HPDE6-E6E7 (cell line): ENCODE data around the gene FFAR2.
A peak's percentile ranks its signal among the peaks of the same experiment; 100 is the strongest.

Source experiments
- DNase-seq: peaks from one replicate; pipeline ENCODE4 v3.0.0; 2011; ENCODE audit warnings: missing footprints; ENCODE audit errors: extremely low spot score

The FFAR2 gene

DNA sequence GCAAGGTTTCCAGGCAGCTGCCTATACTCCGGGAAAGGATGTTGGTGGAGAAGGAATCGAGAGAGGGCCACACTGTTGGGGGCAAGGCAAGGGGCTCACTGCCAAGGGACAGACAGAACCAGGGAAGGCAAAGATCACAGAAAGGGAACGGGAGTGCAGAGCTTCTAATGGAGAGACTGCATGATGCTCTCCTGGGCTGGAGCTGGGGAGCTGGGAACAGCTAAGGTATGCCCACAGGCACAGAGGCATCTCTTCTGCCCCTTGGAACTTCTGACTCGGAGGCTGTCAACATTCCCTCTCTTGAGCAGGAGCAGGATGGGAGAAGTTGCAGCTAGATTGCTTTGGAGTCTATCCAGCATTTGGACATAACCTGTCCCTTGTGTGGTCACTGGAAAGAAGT, 22.4 kb upstream of the FFAR2 start:
- DNase-seq: no peak

- DNase-seq: no peak
These were observed 20.9 kb upstream of the FFAR2 start for GRCh38 chr19:35427187-35427586.

GRCh38 chr19:35429698-35430408, 18.2 kb upstream of the FFAR2 start:
- no peak for DNase-seq

- no peak for DNase-seq
These were observed 17.5 kb upstream of the FFAR2 start for GRCh38 chr19:35430409-35431144.

DNA sequence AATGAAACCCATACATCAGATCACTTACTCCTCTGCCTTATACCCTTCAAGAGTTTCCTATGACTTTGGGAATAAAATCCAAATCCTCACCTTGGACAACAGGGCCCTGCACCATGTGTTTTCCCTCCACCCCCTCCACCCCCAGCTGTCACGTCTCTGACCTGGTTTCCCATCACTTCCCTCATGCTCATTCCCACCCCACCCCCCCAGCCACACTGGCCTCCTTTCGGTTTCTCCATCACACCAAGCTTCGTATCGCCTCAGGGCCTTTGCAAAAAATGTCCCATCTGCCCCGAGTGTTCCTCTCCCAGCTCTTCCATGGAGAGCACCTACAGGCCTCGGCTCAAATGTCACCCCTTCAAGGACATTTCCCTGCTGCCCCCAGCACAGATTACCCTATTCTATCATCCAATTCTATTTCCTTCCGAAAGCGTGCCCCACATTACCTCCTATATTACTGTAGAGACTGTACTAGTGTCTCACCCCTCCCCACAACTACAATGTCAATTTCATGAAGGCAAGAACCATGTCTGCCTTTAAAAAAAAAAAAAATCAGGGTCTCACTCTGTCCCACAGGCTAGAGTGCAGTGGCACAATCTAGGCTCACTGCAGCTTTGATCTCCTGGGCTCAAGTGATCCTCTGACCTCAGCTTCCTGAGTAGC, 16.8 kb upstream of the FFAR2 start:
- DNase-seq: no peak

DNA sequence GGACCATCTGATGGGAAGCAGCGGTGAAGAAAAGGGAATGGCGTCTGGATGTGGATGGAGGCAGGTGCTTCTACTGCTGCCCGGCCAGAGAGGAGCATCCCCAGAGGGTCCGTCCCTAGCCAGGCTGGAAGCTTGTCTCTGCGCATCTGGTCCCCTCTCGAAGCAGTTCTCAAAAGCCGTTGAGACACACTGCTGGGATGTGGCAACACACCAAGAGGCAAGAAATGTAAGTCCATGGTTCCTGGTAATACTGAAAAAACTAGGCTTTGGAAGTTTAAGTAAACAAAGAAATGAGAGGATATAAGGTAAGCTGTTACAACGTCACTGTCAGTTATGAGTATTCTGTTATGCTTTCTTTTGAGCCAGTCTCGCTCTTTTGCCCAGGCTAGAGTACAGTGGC, 15.1 kb upstream of the FFAR2 start:
- DNase-seq: no peak

DNA sequence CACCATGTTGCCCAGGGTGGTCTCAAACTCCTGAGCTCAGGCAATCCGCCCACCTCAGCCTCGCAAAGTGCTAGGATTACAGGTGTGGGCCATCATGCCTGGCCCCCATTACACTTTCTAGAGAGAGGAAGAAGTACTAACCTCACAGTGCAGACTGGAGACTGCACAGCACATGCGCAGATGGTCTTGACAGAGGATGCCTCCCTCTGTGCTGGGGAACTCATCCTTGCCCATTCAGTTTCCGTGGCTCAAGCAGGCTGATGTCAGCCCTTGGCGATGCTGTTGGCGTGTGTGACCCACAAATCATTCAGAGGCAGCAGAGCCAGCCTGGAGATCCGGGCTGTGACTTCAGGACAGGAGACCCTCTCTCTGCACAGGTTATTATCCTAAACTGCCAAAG, 14.6 kb upstream of the FFAR2 start:
- DNase-seq: no peak

- DNase-seq: no peak
These were observed 12.2 kb upstream of the FFAR2 start for GRCh38 chr19:35435896-35436295.

GRCh38 chr19:35436477-35437405, 11.3 kb upstream of the FFAR2 start:
- peak; percentile 70 for DNase-seq

DNA sequence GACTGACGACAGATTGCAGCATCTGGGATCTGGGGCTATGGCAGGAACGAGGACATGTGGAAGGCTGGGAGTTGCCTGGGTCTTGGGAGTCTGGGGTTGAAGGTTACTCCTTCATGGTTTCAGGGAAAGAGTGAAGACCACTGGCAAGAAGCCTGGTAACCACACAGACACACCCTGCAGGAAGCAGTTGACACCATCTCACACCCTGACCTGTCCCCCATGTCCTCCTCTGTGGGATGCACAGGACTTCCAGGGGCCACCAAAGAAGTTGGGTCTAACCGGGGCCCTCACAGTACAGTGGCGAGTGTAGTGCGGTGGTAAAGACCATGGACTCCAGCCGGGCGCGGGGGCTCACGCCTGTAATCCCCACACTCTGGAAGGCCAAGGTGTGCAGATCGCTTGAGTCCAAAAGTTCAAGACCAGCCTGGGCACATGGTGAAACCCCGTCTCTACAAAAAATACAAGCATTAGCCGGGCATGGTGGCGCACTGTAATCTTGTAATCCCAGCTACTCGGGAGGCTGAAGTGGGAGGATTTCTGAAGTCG, 10.6 kb upstream of the FFAR2 start:
- DNase-seq: no peak

GRCh38 chr19:35438096-35438495, 10.0 kb upstream of the FFAR2 start:
- no peak for DNase-seq

- DNase-seq: no peak
These were observed 9.5 kb upstream of the FFAR2 start for GRCh38 chr19:35438527-35438926.

GRCh38 chr19:35439921-35440320, 8.1 kb upstream of the FFAR2 start:
- no peak for DNase-seq

DNA sequence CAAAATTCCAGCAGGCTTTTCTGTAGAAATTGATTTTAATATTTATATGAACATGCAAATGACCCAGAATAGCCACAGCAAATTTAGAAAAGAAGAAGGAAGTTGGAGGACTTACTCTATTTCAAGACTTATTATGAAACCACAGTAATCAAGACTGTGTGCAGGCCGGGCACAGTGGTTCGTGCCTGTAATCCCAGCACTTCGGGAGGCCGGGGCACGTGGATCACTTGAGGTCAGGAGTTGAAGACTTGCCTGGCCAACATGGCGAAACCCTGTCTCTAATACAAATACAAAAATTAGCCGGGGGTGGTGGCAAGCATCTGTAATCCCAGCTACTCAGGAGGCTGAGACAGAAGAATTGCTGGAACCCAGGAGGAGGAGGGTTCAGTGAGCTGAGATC, 6.0 kb upstream of the FFAR2 start:
- no peak for DNase-seq

DNA sequence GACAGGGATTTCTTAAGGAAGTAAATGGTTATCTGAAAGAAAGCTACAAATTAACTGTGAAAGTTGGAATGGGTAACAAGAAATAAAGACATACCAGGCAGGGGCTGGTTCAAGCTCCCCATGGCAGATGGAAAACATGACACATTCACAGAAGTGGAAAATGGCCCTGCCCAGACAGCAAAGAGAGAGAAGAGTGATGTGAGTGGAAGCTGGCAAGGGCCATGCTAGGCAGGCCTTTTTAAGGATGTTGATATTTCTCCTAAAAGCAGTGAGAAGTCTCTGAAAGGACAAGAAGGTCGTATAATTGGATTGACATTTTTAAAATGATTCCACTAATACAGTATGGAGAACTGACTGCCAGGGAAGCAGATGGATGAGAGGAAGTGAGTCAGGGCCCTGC, 3.3 kb upstream of the FFAR2 start:
- no peak for DNase-seq

DNA sequence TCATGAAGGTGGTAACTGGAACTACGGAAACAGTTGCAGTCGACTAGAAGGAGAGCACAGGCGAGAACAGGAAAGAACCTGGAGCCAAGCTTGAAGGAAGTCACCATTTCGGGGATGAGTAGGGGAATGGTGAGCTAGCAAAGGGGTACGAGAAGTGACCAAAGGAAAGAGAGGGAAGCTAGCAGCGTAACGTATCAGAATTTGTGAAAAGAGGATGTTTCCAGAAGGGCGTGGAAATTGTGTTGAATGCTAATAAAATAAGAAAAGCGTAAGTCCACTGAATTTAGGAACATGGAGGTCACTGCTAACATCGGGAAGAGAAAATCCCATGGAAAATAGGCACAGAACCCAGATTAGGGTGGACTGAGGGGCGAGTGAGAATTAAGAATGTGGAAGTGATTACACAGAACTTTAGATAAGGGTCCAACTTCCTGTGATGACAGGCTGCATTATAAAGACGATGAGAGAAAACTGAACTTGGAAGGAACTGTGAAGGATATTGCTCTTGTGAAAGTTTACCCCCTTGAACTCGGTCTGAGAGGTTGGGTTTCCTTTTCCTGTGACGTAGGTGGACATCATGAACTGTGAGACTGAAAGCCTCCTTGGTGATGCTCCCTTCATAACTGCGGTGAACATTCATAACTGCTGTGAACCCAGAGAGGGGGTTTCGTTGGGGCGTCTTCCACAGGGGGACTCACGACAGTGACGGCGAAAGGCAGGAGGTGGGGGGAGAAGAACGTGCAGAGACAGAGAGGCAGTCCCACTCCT, 2.0 kb upstream of the FFAR2 start:
- no peak for DNase-seq

- no peak for DNase-seq
These were observed 1.4 kb downstream of the FFAR2 start for GRCh38 chr19:35449359-35450043.

DNA sequence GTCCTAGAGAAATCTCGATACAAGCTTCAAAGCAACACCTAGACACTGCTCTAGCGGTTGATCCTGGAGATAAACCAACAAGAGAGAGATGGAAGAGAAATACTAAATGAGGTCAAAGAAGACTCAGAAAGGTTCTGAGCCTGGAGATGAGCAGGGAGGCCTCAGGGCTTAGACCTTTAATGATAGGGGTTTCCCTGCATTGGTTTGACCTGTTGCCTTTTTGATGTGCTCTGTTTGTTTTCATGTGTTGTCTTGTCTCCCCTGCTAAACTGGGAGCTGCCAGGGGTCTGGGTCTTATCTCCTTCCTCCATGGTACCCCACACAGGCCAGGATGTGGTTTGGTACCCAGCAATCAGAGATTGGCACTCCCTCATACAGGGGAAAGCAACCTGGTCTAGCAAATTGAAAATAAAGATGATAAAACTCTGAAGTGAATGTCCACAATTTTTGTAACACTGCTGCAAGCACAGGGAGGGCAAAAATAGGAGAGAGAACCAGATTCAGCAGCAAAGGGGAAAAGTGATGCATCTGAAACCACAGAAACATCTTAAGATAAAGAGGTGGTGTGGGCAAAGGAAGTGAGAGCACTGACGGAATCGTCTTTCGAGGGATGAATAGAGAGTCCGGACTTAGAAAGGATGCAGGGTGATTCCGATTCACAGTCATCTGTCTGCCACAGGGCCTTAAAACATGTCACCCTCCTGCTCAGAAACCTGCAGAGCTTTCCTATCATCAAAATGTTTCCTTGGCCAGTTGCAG, 3.5 kb downstream of the FFAR2 start:
- no peak for DNase-seq

DNA sequence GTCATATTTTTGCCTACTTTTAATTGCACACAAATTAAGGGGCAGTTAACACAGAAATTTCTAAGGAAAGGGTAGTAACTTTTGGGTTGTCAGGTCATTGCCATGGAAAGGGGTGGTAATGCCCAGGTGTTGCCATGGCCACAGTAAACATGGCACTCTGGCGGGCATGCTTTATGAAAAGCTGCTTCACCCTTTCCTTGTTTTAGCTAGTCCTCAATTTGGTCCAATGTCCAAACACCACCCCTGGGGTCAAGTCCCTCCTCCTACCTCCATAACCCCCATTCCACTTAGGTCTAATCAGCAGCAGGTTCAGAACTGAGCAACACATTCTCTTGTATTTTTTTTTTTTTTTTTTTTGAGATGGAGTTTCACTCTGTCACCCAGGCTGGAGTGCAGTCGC, 6.6 kb downstream of the FFAR2 start:
- no peak for DNase-seq
